ENCODE measurements around the gene PRPF8.

PRPF8 gene

DNA sequence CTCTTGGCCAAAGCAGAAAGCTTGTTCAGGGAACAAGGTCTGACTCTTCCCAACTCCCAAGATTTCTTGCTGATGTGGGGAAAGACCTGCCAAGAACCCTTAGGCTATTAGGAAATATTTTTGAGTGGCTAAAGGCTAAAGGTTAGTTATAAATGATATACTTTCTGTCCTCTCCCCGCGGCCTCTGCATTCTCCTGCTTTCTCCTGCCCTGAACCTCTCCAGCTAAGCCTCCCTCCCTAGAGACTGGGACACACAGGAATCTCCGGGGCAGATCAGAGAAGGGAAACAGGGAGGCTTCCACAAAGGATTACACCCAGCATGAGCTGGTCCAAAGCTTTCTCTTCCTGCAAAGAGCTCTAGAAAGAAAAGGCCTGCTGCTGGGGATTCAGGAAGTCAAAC, 58.3 kb downstream of the PRPF8 start:
- no peak for DNase-seq (ENCODE audit: low spot score)

GRCh38 chr17:1625581-1625980, 59.1 kb downstream of the PRPF8 start:
- no peak for DNase-seq (ENCODE audit: low spot score)

DNA sequence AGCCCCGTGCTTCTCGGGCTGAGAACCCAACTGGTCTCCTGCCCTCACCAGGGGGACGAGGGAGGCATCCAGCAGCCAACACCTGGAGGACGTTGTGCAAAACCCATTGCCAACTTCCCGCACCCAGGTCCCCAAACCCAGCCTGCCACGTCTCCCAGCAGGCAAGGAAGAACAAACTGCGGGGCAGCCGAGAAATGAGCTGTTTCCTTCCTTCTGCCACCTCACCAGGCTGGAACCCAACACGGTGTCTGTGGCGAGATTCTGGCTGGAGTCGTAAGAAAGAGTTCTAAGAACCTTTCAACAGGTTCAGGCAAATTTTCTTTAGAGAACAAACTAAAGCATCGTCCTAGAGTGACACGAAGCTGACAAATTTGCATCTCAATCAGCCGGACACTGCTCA, 59.6 kb downstream of the PRPF8 start:
- DNase-seq (ENCODE audit: low spot score), result no peak

- no peak for DNase-seq (ENCODE audit: low spot score)
These were observed 60.0 kb downstream of the PRPF8 start for GRCh38 chr17:1624650-1625049.

GRCh38 chr17:1623057-1623630, 61.5 kb downstream of the PRPF8 start:
- no peak for DNase-seq (ENCODE audit: low spot score)

DNA sequence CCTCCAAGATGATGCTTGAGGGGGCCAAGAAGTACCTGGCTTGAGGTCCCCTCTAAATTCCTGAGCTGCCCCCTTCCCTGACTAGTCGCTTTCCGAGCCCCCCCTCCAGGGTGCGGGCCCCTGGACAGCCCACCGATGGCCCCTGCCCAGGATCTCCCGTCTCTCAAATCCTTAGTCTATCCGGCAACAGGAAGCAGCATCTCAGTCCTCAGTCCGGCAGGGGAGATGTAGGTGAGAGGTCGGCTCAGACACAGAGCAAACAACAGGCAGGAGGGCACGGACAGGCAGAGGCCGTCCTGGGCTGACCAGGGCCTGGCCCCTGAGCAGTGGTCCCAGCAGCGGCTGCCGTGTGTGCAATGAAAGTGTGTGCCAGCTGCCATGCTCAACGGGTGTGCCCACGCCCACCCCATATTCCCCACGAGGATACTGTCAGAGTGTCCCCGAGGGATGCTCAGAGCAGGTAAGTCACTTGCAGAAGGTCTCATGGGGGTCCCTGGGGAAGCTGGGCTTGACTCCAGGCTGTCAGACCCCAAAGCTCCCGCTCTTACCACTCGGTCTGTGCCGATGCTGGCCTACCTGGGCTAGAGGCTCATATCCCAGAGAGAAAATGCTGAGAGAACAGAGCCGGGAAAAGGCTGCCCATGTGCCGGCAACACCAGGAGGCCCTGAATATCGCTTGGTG, 63.3 kb downstream of the PRPF8 start:
- no peak for DNase-seq (ENCODE audit: low spot score)

DNA sequence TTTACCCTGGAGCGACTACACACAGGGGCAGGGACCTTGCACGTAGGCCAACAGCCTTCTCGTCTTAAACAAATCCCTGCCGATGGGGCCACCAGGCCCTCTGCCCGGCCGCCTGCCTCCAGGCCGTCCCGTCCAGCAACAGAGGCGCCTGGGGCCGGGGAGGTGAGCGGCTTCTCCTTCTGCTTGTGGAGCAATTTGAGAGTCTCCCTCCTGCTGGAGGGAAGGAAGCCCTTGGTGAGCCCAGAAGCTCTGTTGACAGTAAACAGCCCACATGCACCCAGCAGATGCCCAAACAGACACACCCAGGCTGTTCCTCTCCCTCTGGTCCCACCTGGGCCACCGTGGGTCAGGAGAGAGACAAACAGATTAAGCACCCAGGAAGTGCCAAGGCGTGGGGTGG, 64.2 kb downstream of the PRPF8 start:
- DNase-seq (ENCODE audit: low spot score), result no peak

DNA sequence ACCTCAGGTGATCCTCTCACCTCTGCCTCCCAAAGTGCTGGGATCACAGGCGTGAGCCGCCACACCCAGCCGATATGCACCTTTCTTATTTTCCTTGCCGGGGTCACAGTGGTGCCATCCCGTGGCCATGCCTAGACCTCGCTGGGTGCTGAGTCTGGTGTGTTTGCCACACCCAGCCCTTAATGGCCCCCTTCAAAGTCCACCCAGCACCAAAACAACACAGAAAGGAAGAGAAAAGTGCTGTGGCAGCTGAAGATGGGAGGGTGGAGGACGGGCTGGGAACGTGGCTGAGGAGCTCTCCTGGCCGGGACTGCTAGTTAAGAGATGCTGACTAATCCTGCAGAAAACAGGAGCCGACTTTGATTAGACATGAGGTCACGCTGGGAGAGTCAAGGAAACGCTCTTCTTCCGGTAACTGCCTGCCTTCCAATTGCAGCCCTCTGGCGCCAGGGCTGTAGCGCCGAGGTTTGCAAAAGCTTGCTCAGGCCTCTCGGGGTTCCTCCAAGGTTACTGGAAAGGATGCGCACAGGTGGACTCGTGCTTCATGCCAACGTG, 67.0 kb downstream of the PRPF8 start:
- no peak for DNase-seq (ENCODE audit: low spot score)

DNA sequence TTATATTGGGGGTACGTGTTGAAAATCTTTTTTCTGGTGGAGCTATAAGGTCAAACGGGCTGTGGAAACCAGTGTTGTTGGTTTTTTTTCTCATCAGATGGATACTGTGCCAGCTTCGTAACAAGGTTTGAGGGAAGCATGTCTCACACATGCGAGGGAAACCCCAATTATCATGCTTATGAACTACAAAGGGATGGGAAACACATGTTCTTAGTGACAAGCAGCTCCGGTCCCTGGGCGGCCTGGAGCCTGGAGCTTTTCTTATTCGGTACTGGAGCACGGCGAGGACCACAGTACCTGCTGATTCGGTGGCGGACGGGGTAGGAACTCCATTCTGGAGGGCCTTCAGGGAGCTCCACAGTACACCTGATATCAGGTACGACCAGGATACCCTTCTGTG, 68.6 kb downstream of the PRPF8 start:
- no peak for DNase-seq (ENCODE audit: low spot score)

- no peak for DNase-seq (ENCODE audit: low spot score)
These were observed 72.3 kb downstream of the PRPF8 start for GRCh38 chr17:1612400-1612799.

GRCh38 chr17:1611715-1612114, 73.0 kb downstream of the PRPF8 start:
- peak; percentile 64 for DNase-seq (ENCODE audit: low spot score)

GRCh38 chr17:1608676-1609075, 76.0 kb downstream of the PRPF8 start:
- DNase-seq (ENCODE audit: low spot score), result no peak

- no peak for DNase-seq (ENCODE audit: low spot score)
These were observed 76.7 kb downstream of the PRPF8 start for GRCh38 chr17:1607971-1608320.

DNA sequence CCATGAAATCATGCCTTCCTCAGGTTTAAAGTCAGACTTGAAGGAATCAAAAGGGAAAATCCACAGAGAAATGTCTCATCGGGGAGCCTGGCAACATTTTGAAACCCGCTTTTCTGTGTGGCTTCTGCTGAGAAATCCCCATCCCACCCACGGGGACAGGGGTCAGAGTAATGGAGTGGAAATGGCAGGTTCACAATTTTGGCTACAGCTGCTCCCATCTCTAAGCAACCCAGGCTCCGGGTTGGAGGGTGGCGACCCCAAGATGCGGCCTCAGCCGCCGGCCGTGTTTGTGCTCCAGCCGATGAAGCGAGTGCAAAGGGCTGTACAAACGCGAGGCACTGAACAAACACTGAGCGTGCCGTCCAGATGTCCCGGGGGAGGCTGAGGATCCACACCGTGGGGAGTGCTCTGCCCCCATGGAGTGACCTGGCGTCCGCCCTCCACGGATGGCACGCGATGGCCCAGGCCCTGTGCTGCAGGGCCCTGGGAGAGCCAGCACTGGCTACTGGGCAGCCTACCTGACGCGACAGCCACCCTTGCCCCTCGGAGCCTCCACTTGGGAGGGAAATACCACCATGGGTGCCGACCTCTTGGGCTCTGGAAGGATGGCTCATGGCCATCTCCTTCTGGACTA, 78.2 kb downstream of the PRPF8 start:
- no peak for DNase-seq (ENCODE audit: low spot score)

DNA sequence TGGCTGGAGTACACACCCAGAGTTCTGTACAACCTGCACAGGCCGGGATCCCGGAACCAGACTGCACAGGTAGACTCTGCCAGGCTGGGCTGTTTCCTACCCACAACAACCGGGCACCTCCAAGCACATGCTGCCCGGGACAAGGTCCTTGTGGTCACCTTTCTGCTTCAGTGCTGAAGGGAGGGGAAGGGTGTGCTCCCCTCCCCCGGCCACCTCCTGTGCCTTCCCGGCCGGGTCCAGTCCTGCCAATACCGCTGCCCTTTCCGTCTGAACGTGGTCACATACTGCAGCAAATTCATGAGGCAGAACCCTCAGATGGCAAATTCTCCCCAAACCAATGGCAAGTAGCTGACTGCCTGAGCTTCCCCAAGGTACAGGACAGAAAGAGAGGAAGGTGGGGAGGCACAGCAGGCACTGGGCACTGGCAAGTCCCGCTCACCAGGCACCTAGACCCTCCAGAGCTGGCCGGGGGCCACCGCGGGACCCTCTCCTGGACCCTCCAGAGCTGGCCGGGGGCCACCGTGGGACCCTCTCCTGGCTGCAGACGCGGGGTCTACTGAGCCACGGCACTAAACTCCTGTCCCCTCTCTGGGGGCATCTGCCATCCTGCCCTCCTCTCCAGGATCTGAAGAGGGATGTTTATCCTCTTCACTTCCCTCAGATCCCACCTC, 78.9 kb downstream of the PRPF8 start:
- DNase-seq (ENCODE audit: low spot score), result no peak

DNA sequence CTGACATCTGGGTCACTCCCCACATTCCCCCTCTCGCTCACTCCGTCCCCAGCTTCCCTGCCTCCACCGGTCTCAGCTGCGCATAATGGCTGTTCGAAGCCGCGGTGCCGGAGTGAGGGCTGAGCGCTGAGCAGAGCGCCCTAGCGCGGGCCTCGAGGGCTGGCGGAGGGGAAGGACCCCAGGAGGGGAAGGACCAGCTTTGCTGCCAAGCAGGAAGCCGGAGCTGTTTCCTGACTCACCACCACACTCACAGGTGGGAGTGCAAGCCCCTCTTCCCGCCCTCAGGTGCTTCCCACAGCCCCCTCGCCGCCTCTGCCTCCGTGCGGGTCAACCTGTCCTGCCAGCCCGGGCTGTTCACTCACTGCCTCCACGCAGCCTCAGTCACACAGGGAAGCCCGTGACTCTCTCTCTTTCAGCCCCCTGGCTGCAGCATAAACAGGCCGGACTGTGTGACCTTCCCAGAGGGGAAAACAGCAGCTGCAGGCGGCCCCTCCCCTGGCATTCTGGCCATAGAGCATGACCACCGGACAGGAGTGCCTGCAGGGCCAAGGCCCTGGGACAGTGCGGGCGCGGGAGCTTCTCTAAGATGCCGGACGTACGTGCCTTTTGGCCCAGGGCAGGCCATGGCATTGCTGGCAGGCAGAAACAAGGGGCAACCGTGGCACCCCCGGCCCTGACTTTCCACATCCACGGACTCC, 79.7 kb downstream of the PRPF8 start:
- DNase-seq (ENCODE audit: low spot score), result no peak

DNA sequence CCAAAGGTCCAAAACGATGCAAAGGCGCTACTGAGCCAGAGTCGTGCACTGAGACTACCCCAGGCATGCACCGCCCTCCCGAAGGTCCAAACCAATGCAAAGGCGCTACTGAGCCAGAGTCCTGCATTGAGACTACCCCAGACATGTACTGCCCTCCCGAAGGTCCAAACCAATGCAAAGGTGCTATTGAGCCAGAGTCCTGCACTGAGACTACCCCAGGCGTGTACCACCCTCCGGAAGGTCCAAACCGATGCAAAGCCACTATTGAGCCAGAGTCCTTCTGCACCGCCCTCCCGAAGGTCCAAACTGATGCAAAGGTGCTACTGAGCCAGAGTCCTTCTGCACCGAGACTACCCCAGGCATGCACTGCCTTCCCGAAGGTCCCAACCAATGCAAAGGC, 83.1 kb downstream of the PRPF8 start:
- no peak for DNase-seq (ENCODE audit: low spot score)

All from pons (tissue), 1 donor.